Karpas-422 (cell line): Measurements from ENCODE around the gene PWP1. TPM values are rescaled to one million over a fixed set of nuclear protein-coding genes. Genes with fewer than 3 reads are reported as not detected.

Source experiments
- DNase-seq: peaks from one replicate; pipeline ENCODE4 v3.0.0-alpha.2; 2015
- H2AFZ ChIP-seq: fragments of 200-600 bp; sonication (generic); 2 replicates; pipeline ENCODE4 v1.6.1; 2014; ENCODE audit warnings: antibody characterized with exemption, low read length, mixed read lengths
- H3K27ac ChIP-seq: fragments of 200-600 bp; sonication (generic); 2 replicates; pipeline ENCODE4 v1.5.1; 2014; ENCODE audit warnings: mild to moderate bottlenecking, low read length, moderate library complexity
- H3K27me3 ChIP-seq: fragments of 200-600 bp; sonication (generic); 2 replicates; pipeline ENCODE4 v1.6.1; 2014; ENCODE audit warnings: low read length, mixed read lengths
- H3K36me3 ChIP-seq: fragments of 200-600 bp; sonication (generic); 2 replicates; pipeline ENCODE4 v1.6.1; 2014; ENCODE audit warnings: low read length, mixed read lengths; ENCODE audit not compliant: insufficient read depth
- H3K4me1 ChIP-seq: fragments of 200-600 bp; sonication (generic); 2 replicates; pipeline ENCODE4 v1.6.1; 2014; ENCODE audit warnings: mild to moderate bottlenecking, low read length, mixed read lengths
- H3K4me2 ChIP-seq: fragments of 200-600 bp; sonication (generic); 2 replicates; pipeline ENCODE4 v1.6.1; 2014; ENCODE audit warnings: low read length, low read depth, mild to moderate bottlenecking; ENCODE audit not compliant: poor library complexity, severe bottlenecking
- H3K4me3 ChIP-seq: fragments of 200-600 bp; sonication (generic); 2 replicates; pipeline ENCODE4 v1.5.1; 2014; ENCODE audit warnings: mild to moderate bottlenecking, antibody characterized with exemption, low read length, mixed read lengths
- H3K79me2 ChIP-seq: fragments of 200-600 bp; sonication (generic); 2 replicates; pipeline ENCODE4 v1.6.1; 2014; ENCODE audit warnings: mild to moderate bottlenecking, low read length, mixed read lengths
- H3K9ac ChIP-seq: fragments of 200-600 bp; sonication (generic); 2 replicates; pipeline ENCODE4 v1.6.0; 2014; ENCODE audit warnings: low read length
- H3K9me2 ChIP-seq: fragments of 200-600 bp; sonication (generic), shearing (Covaris generic); replicated peaks from 2 replicates; pipeline ENCODE4 v1.6.0; 2014; ENCODE audit warnings: mild to moderate bottlenecking, low read length, moderate library complexity; ENCODE audit not compliant: insufficient read depth
- H3K9me3 ChIP-seq: fragments of 300-700, 200-600 bp; sonication (generic); 2 replicates; pipeline ENCODE4 v1.6.1; 2014; ENCODE audit warnings: low read length, mixed read lengths
- H4K20me1 ChIP-seq: fragments of 200-600 bp; sonication (generic); 2 replicates; pipeline ENCODE4 v1.6.1; 2014; ENCODE audit warnings: mild to moderate bottlenecking, antibody characterized with exemption, low read length, low read depth; ENCODE audit not compliant: insufficient read depth
- total RNA-seq: library from RNA; depleted of rRNA; stranded (reverse); fragments of >200 nt; shearing (Covaris generic); gene quantifications from 2 replicates; pipeline ENCODE4 v1.2.3, GENCODE V29; 2014; ENCODE audit warnings: low replicate concordance

The PWP1 gene
- total RNA-seq, 1 experiment from 2014 or later: 37.4 TPM

GRCh38 chr12:107670999-107671643, 14.5 kb upstream of the PWP1 start:
- Histone ChIP-seq H2AFZ (no peak overlapping the region), H3K4me2 (no peak overlapping the region)

GRCh38 chr12:107677671-107678070, 7.9 kb upstream of the PWP1 start:
- Histone ChIP-seq H3K9me2 (no peaks in the 10 kb centered on the region), H4K20me1 (no peaks in the 10 kb centered on the region), H3K79me2 (no peaks in the 10 kb centered on the region), H3K4me2 (no peak overlapping the region), H3K4me1 (no peaks in the 10 kb centered on the region), H3K9me3 (no peaks in the 10 kb centered on the region), H3K9ac (no peak overlapping the region), H3K27ac (no peak overlapping the region), H3K36me3 (no peaks in the 10 kb centered on the region), H2AFZ (no peak overlapping the region), H3K27me3 (no peaks in the 10 kb centered on the region), H3K4me3 (no peak overlapping the region)
- DNase-seq: no peak

More at GRCh38 chr12:107670999-107671643, 14.5 kb upstream of the PWP1 start:
- Histone ChIP-seq H3K79me2 (no peaks in the 10 kb centered on the region), H3K9me3 (no peaks in the 10 kb centered on the region), H3K27ac (no peak overlapping the region), H3K9me2 (no peaks in the 10 kb centered on the region), H3K4me3 (no peak overlapping the region), H3K4me1 (no peaks in the 10 kb centered on the region), H3K9ac (no peak overlapping the region), H3K27me3 (no peaks in the 10 kb centered on the region), H4K20me1 (no peaks in the 10 kb centered on the region), H3K36me3 (no peaks in the 10 kb centered on the region)
- peak; percentile 75 for DNase-seq

GRCh38 chr12:107679336-107679735, 6.3 kb upstream of the PWP1 start:
- Histone ChIP-seq H3K4me2 (no peak overlapping the region), H4K20me1 (no peaks in the 10 kb centered on the region), H3K27ac (no peak overlapping the region), H3K9ac (no peak overlapping the region), H3K4me1 (peaks cover 1% of the 10 kb centered on the region), H2AFZ (no peak overlapping the region), H3K36me3 (no peaks in the 10 kb centered on the region), H3K79me2 (no peaks in the 10 kb centered on the region), H3K4me3 (no peak overlapping the region), H3K9me2 (no peaks in the 10 kb centered on the region), H3K27me3 (no peaks in the 10 kb centered on the region), H3K9me3 (no peaks in the 10 kb centered on the region)
- DNase-seq: no peak

- Histone ChIP-seq H3K4me2 (no peak overlapping the region), H2AFZ (peak overlapping the region; percentile 60; the same call in 1 of the 2 replicates), H3K27ac (no peak overlapping the region), H3K27me3 (no peaks in the 10 kb centered on the region), H3K36me3 (no peaks in the 10 kb centered on the region), H4K20me1 (no peaks in the 10 kb centered on the region), H3K9ac (no peak overlapping the region), H3K9me3 (no peaks in the 10 kb centered on the region), H3K4me3 (no peak overlapping the region), H3K4me1 (peaks cover 12% of the 10 kb centered on the region), H3K9me2 (no peaks in the 10 kb centered on the region), H3K79me2 (peaks cover 9% of the 10 kb centered on the region)
- no peak for DNase-seq
Measured at GRCh38 chr12:107681455-107681835, 4.2 kb upstream of the PWP1 start.

- no peak overlapping the region for H3K9ac ChIP-seq
Measured at GRCh38 chr12:107681836-107682820, 3.5 kb upstream of the PWP1 start.

GRCh38 chr12:107684029-107684795, 1.4 kb upstream of the PWP1 start:
- Histone ChIP-seq H3K79me2 (peaks cover 28% of the 10 kb centered on the region), H3K9me2 (no peaks in the 10 kb centered on the region), H3K4me3 (peak overlapping the region; percentile 88), H3K27me3 (no peaks in the 10 kb centered on the region), H4K20me1 (no peaks in the 10 kb centered on the region), H3K9ac (peak overlapping the region; percentile 90), H3K27ac (no peak overlapping the region), H3K9me3 (no peaks in the 10 kb centered on the region), H2AFZ (0 out of 2 replicates have a peak overlapping the region, but pooled peaks have one; percentile 55), H3K4me1 (peaks cover 21% of the 10 kb centered on the region), H3K36me3 (peaks cover 10% of the 10 kb centered on the region; the same call in 1 of the 2 replicates), H3K4me2 (peak overlapping the region; percentile 92)
- DNase-seq: no peak

More at GRCh38 chr12:107681836-107682820, 3.5 kb upstream of the PWP1 start:
- DNase-seq: no peak
- Histone ChIP-seq H2AFZ (peak overlapping the region; percentile 60; the same call in 1 of the 2 replicates), H3K79me2 (peaks cover 15% of the 10 kb centered on the region), H3K4me2 (no peak overlapping the region), H4K20me1 (no peaks in the 10 kb centered on the region), H3K9me2 (no peaks in the 10 kb centered on the region), H3K36me3 (no peaks in the 10 kb centered on the region), H3K4me1 (peaks cover 17% of the 10 kb centered on the region), H3K27me3 (no peaks in the 10 kb centered on the region), H3K27ac (no peak overlapping the region), H3K9me3 (no peaks in the 10 kb centered on the region), H3K4me3 (no peak overlapping the region)

GRCh38 chr12:107684990-107685359, 624 bp upstream of the PWP1 start:
- Histone ChIP-seq H3K4me1 (peaks cover 21% of the 10 kb centered on the region), H3K27ac (peak overlapping the region; percentile 64), H3K9me3 (no peaks in the 10 kb centered on the region), H3K36me3 (peaks cover 15% of the 10 kb centered on the region; the same call in 1 of the 2 replicates), H2AFZ (peak overlapping the region; percentile 55), H3K4me3 (peak overlapping the region; percentile 88), H3K27me3 (no peaks in the 10 kb centered on the region), H3K9ac (peak overlapping the region; percentile 90), H3K4me2 (peak overlapping the region; percentile 92), H4K20me1 (no peaks in the 10 kb centered on the region), H3K79me2 (peaks cover 28% of the 10 kb centered on the region), H3K9me2 (no peaks in the 10 kb centered on the region)
- peak; percentile 70 for DNase-seq
